DMS153 treated with DMSO at 0.1 percent for 48 hours (cell line): ENCODE measurements around the gene ADAMTSL3.
"Not testable (repeated sequence)": the region's sequence is repeated elsewhere in the genome, so short reads cannot be mapped to it uniquely, and the experiment has no call there.

Experiments used
- DNase-seq: peaks from one replicate; lab custom pipeline; 2025; ENCODE audit not compliant: unreplicated experiment; lab: John Stamatoyannopoulos, UW

The ADAMTSL3 gene

DNA sequence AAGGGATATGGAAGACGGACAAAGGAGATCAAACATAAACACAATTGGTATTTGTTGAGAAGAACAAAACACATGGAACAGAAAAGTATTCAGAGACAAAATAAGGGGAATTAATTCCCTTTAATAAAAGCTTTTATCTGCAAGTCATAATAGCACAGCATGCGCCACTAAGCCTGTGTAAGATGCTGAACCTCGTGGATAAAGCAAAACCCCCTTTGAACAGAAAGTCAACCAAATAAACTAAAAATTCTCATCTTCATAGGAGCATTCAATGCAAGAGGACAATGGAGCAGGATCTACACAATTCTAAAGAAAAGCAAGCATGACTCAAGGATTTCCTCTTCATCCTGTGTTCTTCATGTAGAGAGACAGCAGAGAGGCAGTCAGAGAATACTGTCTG, 307.4 kb downstream of the ADAMTSL3 start:
- DNase-seq: no peak

DNA sequence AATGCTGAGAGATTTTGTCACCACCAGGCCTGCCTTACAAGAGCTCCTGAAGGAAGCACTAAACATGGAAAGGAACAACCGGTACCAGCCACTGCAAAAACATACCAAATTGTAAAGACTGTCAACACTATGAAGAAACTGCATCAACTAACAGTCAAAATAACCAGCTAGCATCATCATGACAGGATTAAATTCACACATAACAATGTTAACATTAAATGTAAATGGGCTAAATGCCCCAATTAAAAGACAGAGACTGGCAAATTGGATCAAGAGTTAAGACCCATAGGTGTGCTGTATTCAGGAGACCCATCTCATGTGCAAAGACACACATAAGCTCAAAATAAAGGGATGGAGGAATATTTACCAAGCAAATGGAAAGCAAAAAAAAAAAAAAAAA, 311.0 kb downstream of the ADAMTSL3 start:
- not testable (repeated sequence) for DNase-seq

DNA sequence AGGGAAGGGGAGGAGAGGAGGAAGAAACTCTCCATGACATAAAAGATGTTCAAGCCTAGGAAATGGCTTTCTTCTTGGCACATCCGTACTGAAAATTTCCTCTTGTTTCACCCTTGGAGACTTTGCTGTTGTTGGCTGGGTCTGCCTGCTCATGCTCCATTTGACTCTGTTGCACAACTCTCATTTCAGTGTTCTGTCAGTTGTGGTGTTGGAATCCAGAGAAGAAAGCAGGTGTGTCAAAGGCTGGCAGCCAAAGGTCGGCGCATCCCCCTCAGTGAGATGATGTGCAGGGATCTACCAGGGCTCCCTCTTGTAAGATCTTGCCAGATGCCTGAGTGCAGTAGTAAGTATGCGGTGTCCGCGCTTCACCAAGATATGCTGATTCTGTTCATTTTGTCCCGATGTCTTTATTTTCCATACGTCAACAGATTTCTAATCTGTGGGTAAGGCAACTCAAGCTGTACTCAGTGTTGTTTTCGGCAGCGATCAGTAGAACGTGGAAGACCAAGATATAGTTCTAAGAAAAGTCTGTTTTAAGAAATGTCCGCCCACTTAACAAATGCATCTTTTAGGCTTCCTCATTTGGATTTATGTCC, 316.5 kb downstream of the ADAMTSL3 start:
- no peak for DNase-seq

DNA sequence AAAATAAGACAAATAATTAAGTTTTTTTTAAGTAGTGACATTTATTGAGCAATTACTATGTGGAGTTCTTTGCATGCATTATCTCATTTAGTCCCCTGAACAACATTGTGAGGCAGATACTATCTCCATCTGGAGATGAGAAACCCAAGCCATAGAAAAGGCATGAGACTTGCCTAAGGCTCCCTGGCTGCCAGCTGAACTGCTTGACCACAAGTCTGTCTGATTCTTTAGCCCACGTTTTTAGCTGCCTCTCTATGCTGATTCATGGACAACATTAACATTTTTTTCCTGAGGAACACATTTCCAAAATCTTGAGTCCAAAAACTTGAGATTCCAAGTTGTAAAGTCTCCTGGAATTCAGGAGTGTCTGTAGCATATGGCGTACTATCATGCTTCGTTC, 318.1 kb downstream of the ADAMTSL3 start:
- DNase-seq: no peak

DNA sequence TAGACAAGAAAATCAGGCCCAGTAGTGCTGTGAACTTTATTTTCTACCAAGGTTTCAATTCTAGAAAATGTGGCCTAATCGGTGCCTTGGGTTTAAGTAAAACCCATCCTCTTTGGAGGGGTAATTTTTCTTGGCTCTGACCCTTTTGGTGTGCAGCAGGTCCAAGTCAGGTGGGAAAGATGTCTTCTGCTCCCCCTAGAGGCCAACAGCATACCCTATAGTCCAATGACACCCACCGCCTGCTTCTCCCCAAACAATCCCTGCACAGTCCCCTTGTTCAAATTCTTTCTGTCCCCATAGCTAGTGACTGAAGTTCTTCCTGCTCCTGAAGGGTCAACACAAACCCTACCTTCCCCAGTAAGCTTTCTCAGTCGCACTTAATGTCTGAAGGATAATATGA, 319.9 kb downstream of the ADAMTSL3 start:
- no peak for DNase-seq

DNA sequence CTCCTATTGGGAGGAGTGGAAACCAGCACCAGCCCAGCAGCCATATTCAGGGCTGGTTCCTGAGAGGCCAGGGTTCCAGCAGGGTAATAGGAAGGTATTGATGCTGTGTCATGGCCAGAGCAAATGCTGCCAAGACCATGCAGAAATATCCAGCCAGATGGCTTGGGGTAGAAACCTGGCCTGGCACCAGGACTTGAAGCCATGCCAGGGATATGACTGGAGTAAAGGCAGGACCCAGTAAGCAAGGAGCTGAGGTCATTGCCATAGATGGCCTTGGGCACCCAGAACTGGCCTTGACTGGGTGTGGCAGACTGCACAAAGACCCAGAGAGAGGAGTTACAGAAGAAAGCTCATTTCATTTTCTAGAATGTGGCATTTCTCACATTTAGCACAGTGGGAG, 324.1 kb downstream of the ADAMTSL3 start:
- DNase-seq: no peak

DNA sequence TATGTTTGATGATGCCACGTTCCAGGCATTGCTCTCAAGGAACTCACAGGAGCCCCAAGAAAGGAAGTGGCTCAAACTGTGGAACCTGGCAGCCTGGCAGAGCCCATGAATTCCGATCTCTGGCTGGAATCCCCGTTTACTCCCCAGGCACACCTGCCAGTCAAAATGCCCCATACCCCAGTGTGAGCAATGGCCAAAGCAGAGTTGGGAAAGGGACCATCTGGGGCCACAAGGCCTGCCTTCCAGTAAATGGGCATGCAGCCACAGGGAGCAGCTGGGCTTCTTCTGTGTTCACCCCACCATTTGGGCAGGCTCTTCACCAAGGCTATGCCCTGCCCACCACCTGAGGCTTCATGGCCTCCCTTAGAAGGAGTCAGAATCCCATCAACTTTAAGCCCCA, 324.7 kb downstream of the ADAMTSL3 start:
- DNase-seq: no peak

DNA sequence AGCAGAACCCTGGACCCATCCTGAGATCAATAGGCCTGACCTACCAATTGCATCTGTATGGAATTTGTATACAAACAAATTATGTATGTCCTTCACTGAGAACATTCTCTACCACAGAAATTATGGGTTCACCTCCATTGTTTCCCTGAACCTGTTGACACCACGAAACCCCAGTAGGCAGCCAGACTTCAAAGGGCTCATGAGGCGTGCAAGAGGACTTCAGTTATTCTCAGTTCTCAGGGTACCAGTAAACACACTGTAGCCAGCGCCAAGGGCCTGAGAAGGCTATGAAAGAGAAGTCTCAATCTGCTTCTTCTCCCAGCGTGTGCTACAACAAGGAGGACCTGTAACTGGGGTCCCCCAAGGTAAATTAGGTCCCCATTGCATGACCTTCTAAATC, 326.7 kb downstream of the ADAMTSL3 start:
- DNase-seq: no peak

DNA sequence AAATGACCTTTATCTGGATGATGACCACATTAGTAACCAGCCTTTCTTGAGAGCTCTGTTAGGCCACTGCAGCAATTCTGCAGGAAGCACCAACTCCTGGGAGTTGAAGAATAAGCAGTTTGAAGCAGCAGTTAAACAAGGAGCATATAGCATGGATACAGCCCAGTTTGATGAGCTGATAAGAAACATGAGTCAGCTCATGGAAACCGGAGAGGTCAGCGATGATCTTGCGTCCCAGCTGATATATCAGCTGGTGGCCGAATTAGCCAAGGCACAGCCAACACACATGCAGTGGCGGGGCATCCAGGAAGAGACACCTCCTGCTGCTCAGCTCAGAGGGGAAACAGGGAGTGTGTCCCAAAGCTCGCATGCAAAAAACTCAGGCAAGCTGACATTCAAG, 328.8 kb downstream of the ADAMTSL3 start:
- no peak for DNase-seq

DNA sequence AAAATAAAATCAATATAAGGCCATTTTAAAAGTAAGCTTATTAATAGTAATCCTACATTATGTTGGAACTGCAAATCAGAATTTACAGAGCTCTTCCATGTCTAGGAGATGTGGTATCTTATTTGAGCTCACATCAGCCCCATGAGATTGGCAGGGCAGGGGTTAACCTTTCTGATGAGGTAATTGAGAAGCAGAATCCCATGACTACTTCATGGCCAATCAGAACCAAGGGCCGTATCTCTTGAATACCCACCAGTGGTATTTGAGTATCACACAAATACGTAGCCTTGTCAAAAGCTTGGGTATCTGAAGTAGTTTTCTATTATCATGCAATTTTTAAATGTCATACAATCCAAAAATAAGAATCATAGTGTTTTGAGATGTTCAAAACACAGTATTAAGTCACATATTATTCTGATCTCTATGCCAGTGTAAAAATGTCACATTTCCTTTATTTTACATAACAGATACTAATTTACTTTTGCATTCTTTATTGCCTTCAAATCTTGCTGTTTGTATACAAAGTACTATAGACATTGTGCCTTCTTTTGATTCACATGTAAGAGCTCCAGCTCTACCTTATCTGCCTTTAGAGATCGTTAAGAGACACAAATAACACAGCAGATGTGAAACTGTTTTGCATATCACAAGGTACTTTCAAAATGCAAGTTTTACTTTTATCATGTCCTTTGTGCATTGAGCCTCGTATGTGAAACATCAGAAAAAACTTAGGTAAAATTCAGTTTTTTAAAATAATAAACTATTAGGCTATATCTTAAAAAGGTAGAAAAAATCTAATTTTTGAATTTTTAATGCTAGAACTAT, 329.9 kb downstream of the ADAMTSL3 start:
- DNase-seq: no peak

DNA sequence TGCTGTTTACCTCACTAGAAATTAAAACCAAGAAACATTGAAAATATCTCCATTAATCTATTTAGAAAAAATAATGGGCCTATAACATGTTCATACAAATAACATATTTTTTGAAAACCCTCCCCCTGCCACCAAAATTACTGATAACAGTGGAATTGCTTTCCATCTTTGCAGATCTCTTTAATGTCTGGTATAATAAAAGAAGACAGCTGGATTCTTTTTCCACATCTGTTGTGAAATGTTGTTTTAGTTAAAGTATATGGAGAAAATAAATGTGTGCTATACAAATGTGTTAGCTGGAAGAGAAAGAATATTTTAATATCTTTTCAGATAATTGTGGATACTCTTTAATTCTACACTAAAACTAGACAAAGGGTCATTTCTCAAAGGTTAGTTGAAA, 330.7 kb downstream of the ADAMTSL3 start:
- DNase-seq: no peak

DNA sequence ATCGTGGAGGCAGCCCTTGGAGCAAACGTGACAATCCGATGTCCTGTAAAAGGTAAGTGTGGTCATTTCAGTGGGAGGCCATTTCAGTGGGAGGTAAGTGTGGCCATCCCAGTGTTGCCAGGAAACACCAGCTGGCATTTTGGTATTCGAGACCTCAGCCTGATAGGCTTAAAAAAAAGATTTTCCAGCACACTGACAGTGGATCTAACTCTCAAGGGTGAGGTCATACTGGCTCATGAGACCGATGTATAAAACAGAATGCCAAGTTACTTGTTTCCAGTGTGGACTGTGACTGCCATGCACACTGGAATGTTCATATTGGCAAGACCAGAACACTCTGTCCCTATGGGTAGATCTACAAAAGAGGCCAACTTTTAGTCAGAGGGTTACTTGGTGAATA, 337.2 kb downstream of the ADAMTSL3 start:
- no peak for DNase-seq

DNA sequence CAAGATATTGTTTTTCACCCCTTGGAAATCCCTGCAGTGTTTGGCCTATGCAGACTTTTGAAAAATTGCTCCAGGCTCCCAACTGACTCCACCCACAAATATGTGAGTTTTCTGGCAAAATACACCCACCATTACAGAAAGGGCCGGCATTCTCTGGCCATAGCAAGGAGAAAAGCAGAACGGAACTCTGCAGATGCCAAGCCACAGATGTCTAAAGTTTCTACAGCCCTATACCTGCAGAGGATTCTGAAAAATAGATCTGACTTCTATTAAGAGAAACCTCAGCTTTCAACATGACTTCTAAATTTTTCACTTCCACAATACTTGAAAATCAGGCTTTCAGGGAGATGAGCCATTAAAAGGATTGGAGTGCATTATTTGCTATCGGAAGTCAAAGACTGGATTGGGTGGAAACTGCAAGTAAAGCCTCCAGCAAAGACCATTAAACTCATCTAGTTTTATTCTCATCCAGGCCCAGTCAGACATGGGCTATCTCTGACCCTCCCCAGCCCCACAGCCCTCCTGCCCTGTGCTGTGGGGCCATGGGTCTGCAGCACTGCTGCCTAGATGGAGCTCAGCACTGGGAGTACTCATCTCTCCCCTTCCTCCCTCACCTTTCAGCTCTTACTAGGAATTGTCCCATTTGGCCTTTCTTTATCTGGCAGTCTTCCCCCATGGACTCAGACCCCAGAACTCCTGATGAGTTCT, 338.6 kb downstream of the ADAMTSL3 start:
- DNase-seq: no peak

DNA sequence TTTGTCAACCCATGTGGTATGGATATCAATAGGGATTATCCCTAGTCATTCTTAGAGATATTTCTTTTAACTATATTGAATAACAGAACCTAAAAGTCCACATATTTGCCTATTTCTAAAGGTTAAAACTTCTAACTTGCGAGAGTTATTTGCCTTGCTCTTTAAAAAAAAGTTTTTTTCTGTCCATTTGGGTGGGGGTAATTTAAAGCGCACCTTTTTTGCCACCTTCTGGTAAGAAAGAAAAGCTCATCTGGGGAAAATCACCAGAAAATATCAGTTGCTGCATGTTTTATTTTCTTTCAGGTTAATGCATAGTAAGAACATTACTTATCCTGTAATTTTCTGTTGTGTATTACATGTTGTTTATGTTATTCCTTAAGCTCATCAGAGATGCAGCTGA, 339.7 kb downstream of the ADAMTSL3 start:
- DNase-seq: no peak

DNA sequence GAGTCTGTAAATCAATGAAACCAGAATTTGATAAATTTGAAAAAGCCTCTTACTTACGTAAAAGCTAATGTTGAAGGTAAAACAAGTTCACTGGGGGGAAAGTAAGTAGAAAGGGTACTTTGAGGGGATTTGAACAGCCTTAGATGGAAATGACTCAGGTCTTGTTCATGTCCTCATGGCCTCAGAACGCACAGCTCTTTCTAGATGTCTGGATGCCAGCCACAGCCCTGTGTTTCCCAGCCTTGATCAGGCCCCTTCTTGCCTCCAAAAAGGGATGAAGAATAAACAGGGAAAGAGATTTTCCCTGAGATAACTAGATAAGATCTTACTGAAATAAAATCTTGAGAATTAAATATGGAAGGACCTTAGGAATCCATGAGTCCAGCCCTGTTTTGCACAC, 344.6 kb downstream of the ADAMTSL3 start:
- no peak for DNase-seq

DNA sequence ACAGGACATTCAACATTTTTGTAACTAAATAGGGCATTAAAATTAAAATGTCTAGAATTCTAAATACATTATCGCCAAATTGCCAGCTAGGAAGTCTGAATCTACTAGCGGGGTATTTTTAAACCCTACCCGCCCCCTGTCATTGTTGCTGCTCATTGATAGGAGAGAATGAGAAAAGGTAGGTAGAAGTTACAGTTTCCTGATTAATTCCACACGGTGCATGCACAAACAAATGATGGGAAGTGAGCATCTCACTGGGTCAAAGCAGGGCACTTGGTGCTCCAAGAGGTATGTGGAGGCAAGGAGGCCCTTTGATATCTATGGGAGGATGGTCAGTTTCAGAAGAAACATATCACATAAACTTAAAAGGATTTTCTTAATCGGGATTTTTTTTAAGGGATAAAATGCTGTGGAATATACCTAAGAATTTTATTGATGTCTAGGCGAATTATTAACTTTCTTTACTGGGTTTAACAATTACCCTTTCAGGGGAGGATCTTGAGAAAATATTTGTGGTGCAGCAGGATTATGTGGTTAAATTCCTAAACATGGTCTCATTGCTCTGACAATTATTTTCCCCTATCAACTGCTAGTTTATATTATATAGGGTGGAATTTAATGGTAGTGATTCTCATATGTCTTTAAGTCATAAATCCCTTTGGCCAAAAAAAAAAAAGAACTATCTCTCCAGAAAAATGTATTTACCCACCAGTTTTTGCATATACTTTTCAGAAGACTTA, 345.6 kb downstream of the ADAMTSL3 start:
- DNase-seq: no peak

DNA sequence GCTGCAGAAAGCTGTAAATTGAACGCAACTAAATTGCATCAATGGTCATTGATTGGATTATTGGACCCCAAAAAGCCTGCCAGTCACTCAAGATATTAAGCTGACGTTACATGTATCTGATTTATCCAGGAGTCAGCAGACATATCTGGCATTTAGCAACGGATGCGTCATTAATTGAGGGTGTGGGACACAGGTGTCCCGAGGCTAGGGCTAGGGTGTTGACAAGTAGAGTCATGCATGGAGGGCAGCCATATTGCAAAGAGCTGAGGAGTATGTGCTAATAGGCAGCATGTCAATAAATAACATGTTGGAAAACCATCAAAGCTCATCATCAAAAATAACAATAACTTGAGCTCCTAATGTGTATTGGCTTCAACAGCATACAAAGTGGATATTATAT, 347.1 kb downstream of the ADAMTSL3 start:
- no peak for DNase-seq

DNA sequence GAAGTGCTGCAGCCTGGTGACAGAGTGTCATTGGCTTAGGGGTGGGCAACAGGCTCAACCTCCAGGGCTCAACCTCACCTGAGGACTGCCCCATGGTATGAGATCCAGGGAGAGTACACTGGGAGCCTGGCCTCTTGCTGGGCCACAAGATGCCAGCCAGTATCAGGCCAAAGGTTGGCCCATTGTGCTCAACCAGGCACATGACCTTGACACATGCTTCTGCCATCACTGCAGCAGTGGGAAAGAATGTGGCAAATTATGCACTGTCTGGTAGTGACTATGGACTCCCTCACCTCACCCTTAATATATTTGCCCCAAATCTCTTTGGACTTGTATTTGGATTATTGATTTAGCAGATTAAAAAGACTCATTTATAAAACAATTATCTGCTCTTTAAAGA, 347.7 kb downstream of the ADAMTSL3 start:
- DNase-seq: no peak

DNA sequence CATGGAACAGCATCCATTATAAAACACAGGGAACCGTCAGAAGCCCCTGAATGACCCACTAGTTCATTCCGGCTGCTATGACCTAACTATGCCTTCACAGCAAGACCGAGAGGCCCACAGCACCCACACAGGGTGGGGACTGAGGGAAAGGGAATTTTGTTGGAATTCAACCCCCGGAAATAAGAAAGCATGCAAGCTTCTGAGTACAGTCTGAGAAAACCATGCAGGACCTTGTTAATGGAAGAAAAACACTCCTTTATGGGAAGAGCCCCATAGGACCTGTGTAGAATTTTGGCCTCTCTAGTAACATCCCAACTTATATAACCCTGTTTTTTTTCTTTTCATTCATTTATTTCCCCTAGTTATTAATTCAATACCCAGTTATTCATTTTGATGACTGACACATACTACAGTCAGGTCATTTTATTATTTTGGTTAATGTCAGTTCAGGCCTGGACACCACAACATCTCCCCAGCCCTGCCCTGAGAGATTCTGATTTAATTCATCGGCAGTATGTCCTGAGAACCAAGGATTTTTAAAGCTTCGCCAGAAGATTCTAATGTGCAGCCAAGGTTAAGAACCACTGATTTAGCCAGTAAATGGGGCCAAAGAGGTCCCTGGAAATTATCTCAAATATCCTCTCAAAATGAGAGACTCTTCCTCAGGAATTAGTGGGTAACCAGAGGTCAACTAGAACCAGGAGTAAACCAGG, 350.0 kb downstream of the ADAMTSL3 start:
- no peak for DNase-seq

DNA sequence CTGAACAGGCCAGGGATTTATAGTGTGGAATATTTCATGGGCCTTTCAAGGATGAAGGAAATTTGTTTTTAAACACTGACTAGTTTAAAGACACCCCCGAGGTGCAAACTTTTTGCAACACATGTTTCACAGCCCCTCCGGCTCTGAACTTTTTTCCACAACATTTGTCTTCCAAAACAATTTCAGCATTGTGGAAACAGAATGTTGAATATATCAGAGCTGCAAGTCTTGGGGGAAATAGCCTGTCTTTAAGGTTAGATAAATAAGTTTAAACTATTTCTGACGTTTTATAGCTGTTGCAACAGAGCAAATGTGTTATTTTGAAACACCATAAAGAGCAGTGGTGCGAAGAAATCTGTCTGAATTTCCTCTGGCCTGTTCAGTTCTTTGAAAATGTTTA, 352.5 kb downstream of the ADAMTSL3 start:
- DNase-seq: no peak

DNA sequence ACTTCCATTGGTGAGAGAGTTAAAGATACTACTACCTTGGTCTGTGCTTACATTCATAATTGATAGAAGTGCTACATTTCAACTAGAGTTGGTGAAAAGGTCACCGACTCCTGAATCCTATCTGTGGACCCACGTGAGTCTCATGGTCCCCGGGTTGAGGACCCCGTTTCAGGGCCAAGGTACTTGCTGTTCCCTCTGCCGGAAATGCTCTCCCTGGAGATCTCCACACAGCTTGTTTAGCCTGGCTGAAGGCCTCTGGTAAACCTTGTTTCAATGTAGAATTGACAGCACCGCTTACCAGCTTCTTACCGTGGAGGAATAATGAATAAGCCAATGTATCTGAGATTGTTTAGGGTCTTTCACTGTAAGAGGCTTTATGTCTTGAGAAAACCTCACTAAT, 355.7 kb downstream of the ADAMTSL3 start:
- DNase-seq: no peak
